Central memory CD4-positive, alpha-beta T cell (primary cell): Measurements from ENCODE around the gene RREB1.

ENCODE experiments used
- DNase-seq: peaks from one replicate; pipeline ENCODE4 v3.0.0; 2022

RREB1 gene

DNA sequence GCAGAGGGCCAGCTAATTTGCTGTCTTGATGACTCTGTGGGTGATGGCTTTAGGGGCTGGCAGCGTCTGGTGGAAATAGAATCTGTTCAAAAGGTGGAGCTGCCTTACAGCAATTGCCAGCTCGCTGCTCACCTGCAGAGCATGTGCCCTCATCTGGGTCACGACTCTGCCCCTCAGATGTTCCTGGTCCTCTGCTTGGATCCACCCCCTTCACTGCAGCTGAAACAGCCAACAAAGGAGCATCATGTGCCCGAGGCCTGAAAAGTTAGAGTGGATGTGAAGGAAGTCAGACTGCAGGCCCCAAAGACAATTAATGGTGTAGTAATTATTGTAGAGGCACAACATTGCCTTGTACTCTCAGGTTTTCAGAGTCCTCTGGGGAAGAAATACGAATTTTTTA is 19.9 kb downstream of the RREB1 start:
- no peak for DNase-seq

DNA sequence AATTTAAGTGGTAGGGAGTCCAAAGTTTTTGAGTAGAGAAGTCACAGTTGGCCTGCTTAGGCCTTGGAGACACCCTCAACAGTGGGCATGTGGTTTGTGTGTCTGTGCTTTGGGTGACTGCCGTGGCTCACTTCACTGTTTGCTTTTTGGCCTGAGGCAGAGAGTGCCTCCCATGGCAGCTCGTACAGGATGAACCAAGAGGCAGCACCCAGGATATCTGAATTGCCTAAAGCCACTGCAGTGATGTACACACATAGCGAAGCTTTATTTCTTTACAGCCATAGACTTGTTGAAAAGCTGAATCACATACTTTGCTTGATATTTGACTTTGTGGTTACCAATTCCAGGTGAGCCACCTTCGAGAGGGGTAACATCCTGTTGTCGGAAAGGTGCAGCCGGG is 21.6 kb downstream of the RREB1 start:
- no peak for DNase-seq

DNA sequence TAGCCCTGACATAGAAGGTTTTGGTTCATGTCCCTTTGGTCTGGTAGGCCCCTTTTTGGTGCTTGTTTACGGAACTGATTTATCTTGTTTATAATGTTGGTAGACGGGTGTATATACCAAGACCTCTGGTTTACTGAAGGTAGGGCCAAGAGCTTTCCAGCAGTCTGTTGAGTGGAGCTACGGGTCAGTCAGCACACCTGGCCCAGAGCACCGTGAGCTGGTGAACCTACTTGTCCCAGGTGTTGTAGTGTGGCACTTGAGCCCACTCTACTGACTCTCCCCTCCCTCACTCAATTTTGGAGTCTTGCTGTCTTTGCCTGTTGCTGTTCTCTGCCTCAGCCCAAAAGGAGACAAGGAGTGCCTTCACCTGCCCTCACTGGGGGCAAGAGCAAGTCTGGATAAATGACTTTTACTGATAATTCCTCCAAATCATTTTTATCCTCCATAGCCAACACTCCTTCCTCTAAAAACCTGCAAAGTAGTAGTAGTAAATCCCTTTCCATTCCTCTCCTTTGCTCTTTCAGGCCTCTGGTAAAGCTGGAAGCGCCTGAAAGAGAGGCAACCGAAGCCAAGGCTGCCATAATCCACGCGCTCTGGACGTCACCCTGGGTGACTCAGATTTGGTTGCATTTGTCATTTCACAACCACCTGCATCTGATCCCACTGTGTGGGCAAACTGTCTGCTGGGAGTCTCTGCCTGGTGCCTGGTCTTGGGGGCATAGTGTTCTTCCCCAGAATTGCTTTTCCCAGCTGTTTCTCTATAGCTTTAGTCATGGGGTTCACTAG is 22.2 kb downstream of the RREB1 start:
- no peak for DNase-seq

DNA sequence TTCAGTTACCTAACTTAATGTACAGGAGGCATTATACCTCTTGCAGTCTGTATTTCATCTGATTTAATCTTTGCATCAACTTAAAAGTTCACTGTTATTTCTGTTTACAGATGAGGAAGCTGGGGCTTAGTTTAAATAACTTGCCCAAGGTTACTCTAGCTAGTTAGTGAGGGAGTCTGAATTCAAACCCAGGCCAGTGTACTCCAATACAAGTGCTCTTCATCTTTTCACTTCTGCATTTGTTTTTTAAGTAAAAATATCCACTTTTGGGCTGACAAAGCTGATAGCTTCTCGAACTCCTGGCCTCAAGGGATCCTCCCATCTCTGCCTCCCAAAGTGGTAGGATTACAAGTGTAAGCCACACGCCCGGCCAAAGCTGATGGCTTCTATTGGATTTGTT is 23.6 kb downstream of the RREB1 start:
- no peak for DNase-seq

DNA sequence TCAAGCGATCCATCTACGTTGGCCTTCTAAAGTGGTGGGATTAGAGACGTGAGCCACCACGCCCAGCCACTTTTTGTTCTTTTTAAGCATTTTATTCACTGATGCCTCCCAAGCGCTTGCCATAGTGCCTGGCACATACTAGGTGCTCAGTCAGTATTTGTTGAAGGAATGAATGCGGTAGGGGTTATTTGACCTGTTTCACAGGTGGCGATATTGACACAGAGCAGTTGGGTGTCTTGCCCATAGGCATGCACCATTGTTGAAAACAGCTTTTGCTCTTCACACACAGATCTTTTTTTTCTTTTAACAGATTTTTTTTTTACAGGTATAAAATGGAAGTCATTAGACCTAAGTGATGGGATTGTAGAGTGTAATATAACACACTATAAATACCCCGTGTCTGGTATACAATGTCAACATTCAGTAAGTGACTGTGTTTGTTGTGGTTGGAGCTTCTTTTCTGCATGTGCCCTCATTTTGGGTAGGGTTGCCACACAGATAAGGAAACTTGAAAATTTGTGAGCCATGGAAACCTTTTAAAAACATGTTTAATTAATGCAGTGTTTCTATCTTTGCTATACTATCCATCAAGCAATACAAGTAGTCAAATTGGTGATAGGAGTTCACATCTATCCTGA is 24.8 kb downstream of the RREB1 start:
- DNase-seq: no peak

DNA sequence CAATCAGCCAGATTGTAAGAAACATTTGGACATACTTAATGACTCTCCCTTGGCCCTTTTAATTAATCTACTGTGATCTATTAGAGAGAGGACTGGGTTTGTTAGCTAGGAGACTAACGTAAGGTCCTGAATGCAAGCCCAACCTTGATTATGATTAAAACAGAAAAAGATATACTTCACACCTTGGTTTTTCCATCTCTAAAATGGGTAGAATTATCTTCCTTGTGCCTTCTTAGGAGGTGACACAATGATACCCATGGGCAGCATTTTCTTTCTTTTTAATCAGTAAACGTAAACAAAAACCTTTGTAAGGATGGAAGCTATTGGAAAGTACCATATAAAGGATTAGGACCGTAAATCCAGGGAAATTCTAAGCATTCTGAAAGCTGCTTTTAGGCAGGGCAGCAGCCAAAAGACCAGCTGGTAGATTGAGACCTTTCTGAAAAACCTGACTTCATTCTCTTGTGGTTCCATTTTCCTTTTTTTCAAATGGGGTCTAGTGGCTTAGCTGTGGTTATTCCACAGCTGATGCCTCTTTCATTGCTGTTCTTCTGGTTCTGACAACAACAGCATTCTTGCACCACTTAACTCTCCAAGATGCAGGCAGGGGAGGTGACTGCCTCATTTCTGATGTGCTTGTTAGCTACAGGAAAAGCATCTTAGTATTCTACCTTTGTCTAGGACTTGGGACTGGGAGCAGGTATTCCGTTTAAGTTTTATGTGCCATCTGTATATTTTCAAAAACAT is 27.4 kb downstream of the RREB1 start:
- DNase-seq: no peak

DNA sequence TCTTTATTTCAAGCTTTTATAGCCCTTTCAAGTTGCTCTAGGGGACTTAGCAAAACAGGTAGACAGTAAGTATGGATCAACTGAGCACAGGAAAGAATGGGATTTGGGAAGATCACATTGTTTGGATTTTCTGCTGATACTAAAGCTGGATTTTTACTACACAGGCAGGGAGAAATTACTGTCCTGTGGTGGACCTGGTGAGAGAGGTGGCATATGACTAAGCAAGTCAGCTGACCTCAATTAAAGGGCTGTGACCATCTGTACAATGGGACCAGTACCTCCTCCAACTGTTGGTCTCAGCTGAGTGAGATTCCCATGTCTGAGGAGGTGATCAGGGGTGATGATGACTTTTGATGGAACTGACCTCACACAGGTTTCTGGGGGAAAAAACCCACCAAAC is 28.0 kb downstream of the RREB1 start:
- no peak for DNase-seq

DNA sequence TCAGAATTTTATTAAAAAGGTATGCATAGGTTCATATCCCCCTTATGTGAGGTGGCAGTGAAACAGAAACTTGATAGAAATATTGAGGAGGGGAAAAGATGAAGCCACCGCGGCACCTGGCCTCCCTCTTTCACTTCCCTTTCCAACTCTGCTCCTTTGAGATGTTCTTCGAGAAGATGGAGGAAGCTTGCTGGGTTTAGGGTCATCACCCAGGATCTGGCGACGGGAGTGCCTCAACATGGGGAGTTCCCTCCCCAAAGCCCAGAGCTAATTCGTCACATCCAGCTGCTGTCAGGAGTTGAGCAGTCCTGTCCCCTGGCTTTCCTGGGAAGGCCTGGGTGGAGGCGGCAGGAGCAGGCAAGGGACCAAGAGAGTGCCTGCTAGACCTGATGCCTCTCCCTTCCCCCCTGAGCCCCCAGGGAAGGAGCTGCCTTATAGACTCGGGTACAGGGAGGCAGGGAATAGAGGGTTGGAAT is 29.1 kb downstream of the RREB1 start:
- DNase-seq: no peak

DNA sequence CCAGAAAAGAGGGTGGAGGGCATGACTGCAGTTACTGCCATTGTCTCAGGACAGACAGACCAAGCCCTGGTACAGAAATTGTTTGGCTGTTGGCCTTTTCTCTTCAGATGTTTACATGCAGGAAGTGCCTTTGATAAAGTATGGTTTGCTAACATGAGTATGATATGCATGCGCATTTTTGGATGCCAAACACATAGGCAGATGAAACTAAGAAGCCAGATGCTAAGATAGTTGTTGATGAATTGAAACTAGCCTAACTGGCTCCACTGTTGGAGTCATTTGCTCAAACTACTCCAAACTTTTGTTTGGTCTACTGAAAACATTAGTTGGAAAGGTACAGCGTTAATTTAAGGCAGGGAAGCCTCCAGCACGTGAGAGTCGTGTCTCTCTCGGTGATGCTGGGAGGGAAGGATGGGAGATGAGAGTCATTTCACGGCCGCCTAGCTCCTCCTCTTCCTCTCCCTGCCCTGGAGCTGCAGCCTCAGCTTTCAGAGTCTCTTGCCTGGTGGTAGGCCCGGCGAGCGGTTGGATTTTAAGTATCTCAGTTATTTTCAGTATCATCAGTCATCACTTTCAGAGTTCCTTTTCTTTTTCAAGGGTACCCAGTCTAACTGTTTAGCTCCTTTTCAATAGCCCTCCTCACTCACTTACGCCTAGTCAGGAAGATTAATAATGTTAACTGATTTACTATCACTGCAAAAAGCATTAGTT is 29.7 kb downstream of the RREB1 start:
- peak; percentile 56 for DNase-seq

DNA sequence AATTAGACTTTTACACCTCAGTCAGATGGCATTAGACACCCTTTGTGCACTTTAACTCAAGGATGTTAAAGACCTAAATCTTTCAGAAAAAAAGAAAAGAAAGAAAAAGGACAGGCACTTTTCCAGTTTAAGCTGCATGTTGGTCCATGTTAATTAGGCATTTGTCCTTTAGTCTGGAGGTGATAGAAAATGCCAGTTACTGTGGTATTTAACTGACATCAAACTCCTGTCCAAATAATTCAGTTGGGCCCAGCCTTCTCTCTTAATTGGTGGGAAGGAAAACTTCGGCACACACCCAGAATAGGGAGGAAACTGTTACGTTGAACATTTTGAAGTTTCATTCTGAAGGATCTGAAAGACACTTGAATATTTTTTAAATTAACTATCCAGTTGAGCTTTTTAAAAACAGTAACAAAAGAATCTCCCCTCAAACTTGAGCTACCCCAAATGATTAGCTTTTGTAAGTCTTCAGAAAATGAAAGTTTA is 30.3 kb downstream of the RREB1 start:
- DNase-seq: no peak

DNA sequence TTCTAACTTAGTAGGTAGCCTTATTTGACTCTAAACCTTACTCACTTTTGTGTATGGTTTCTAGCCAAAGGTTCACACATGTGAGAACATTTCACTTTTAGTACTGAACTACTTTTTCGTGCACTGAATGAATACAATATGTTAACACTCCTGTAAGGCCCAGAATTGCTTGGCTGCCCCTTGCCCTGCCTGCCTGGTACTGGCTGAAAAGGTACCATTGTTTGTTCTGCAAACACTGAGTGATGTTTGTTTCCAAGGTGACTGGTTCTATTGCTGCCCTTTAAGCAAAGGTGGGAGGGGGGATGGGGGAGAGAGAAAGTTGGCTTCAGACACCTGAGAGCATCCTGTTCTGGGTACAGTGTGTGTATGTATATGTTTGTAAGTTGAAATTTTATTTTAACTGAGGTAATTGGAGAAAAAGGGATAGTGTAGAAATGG is 31.2 kb downstream of the RREB1 start:
- peak; percentile 50 for DNase-seq

DNA sequence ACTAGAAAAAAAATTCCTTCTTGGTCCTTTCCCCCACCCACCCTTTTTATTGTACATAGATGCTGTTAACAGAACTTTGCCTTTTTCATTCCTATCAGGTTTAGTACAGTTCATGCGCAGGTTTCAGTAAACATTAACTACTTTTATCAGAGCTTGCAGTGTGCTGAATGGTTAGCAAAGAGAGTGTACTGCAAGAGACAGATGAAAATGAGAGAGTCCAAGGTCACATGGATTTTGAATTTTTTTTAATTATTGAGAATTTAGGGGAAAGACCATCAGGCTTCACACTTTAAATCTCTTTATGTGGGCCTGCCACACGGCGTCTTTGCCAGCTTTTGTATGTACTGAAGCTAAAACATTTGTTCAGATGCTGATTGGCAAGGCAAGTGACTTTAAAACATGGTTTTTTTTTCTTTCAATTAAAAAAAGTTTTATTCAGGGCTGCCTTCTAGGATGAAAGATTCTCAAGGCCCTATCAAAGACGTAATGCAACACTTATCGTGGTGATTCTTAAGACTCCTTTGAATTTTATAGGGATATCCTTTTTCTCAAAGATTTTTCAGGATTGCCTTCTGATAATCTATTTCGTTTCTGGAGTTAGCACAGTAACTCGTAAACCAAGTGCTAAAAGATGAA is 32.2 kb downstream of the RREB1 start:
- DNase-seq: no peak

DNA sequence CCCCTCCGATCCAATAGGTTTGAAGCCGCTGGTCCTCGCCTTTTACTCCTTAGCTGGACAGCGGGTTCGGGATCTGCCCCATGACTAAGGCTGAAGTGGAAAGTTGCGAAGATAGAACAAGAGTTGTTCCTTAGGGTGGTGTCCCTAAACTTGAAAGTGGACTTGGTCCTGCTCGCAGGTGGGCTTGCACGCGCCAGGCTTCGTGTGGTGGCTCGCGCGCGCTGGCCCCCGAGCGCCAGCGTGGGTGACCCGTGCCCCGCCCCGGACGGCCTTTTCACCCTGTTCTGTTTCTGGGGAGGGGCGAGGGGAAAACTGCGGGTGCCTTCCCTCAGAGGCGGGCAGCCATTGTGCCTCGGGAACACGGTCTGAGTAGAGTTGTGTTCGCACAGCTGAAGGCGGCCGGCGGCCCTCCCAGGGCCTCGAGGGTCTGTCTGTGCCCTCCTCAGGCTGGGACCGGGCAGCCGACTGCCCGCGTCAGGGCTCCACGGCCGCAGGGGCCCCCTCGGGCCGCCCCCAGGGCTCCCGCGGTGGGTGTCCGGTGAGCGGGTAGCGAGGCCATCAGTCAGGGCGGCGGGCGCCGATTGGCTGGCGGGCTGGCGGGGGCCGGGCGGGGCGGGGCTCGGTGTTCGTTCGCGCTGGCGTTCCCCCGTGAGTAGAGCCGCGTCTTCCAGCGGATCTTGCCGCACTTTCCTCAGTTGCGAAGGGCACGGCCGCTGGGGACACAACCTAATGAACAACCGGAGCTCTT is 33.0 kb downstream of the RREB1 start:
- DNase-seq: peak; percentile 68

DNA sequence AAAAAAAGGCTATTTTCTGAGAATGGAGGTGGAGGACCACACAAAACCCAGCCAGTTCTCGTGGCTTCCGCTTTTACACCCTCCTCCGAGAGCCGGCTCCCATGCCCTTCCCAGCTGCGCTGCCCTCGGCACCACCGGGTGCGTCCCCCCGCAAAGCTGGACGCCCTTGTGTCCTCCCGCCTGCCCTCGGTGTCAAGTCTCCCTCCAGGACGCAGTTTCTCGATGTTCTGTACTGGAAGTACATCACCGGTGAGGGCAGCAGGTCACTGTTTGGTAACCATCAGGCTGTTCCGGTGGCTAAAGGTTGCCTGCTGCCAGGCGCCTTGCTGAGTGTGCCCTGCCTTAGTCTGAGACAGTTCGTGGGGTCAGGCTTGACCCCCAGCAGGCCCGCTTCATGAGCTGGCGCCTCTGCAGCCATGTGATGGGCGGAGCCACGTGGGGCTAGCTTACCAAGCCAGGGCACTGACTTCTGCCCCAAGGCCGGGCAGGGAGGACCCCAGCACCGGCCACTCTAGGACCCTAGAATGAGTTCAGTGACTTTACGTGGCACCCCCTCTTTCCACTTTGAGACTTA is 34.6 kb downstream of the RREB1 start:
- no peak for DNase-seq

DNA sequence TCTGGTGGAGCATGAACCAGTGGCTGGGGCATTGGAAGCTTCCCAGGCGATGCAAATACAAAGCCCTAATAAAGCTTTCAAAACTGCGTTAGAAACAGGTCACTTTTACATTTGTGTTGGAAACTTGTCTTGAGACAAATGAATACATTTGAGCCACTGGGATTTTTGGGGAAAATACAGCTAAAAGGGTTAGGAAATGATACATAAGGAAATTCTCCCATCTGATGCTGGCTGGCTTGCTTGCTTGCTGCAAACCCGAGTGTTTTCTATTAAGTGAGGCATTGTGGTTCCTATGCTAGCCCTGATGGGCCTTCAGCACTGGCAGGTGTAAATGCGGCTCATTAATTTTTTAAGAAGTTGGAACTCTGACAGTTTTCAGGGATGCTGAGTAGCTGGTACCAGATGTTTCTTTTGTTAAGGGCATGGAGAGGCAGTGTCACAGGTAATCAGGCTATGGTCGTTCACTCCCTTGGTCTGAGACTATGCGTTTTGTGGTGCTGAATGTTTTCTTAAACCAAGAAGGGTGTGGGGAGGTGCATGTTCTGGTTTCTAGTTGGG is 35.2 kb downstream of the RREB1 start:
- DNase-seq: no peak

DNA sequence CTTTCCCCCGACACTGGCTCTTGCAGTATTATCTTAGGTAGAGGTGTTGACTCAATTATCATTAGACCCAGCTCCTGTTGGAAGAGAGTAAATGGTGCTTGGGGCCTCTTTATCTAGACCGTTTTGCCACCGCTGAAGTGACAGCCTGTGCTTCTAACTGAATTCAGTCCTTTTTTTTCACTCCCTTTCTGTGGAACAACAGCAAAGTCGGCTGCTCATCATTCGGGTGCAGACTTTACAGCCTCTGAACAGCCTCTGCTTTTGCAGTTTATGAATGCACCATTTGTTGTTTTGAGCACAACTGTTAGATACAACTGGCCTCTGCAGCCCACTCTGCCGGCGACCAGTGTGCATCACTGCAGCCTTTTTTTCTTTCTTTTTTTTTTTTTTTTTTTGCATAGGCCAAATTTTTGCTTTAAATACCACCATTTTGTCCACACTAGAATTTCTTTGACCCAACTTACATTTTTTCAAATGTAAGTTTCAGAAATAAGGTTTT is 35.8 kb downstream of the RREB1 start:
- DNase-seq: no peak

DNA sequence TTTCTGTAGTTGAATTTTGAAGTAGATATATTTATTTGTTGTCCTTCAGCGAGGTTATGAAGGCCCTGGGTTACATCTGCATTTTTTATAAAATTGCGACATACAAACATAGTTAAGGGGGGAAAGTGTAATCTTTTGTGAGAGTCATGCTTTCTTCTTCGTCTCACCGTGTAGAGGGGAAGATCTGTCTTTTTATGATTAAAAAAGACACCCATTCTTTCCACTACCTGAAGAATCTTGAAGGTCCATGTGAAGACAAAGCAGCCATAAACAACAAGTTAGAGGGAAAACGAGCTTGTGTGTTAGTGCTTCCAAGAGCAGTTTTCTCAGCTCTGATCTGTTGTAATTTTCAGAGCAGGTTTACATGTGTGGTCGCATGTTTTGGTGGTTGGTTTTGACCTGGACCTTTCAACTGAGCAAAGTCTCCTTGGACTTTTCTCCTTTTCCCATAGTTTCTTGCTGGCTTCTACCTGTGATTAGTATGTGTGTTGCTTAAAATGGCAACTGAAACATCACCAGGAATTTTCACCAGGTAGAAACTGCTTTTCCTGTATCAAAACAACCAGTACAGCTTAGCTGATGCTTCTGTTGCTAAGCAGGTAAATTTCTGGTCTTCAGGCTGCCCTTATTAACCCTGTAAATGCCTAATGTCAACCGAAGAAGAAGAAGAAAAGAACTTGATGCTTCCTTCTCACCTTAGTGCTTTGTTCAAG is 37.3 kb downstream of the RREB1 start:
- no peak for DNase-seq

DNA sequence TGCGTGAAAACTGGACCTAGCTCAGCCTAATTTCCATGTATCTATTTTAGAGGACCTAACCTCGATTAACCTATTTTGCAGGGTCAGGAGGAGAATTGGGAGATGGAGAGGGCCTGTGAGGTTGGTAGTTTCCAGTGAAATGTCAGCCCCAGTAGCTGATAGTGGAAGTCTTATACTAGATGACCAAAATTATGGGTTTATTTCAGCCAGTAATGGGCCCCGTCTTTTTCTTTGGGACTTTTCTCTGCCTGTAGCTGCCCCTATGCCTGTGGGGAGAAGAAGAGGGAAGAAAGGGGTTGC is 37.8 kb downstream of the RREB1 start:
- no peak for DNase-seq

DNA sequence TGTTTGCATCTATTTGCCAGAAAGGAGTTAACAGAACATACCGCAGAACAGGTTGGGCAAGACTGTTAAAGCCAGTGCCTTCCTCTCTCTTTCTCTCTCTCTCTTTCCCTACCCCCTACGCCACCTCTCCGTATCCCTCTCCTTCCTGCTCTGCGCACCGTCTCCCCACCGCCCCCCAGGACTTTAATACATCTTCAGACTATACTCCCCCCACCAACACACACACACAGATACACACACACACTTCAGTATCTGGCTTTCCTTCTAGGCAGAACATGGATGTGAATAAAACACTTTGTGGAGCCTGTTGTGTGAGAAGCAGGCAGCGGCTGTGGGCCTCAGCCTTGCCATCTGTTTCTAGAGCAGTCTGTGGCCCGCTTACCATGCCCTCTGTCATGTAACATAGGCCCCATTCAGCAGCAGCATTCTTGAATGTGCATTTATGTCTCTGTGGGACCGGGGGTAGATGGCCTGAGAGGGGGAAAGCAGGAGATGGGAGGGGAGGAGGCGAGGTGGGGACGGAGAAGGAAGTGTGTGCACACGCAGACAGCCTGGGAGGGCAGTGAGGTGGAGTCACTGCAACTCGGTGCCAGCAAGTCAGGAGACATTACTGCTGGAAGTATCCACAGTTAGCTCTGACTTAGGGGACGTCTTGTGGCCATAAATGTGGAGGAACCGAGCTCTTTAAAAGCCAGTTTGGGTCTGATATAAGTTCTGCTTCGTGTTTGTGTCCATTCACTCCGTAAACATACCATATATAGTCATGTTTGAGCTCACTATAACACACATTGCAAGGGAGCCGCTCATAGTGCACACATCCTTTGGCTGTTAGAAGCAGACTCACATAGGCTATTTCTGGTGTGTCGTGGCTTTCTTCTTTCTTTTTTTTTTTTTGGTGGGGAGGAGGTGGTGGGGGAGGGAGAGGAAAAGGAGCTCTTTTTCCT is 38.4 kb downstream of the RREB1 start:
- no peak for DNase-seq
